ENCODE measurements around the gene SLC2A11.

SLC2A11 gene

GRCh38 chr22:23827351-23827995 is 30.2 kb upstream of the SLC2A11 start:
- no peak overlapping the region for H3K9ac ChIP-seq (ENCODE audit: low read length)
- H4K20me1 ChIP-seq (ENCODE audit: low read depth, low read length), result peaks cover 6% of the 10 kb centered on the region; the same call in 1 of the 2 replicates
- TF ChIP-seq EZH2phosphoT487 (conservative IDR thresholded peaks at IDR 0.05; ENCODE audit: low read length), result no peak
- no peak for TF ChIP-seq CTCF (IDR thresholded peaks at IDR 0.05; ENCODE audit: insufficient read depth, low read length, poor library complexity, severe bottlenecking)
- H3K27ac ChIP-seq (ENCODE audit: low read depth, low read length), result no peak overlapping the region
- H3K4me2 ChIP-seq (ENCODE audit: low read depth, low read length, poor library complexity, severe bottlenecking), result no peak overlapping the region
- H3K36me3 ChIP-seq (ENCODE audit: low read length), result peaks cover 3% of the 10 kb centered on the region; the same call in 1 of the 2 replicates
- no peaks in the 10 kb centered on the region for H3K9me2 ChIP-seq (replicated peaks; ENCODE audit: insufficient read depth, low read length)
- no peak overlapping the region for H3K4me3 ChIP-seq (ENCODE audit: insufficient read depth, low read length, poor library complexity, severe bottlenecking)
- H2AFZ ChIP-seq (ENCODE audit: low read depth, low read length, severe bottlenecking), result no peak overlapping the region
- no peaks in the 10 kb centered on the region for H3K27me3 ChIP-seq (ENCODE audit: low read length)
- 0 out of 2 replicates have a peak, but pooled peaks cover 9% of the 10 kb centered on the region for H3F3A ChIP-seq (ENCODE audit: insufficient read depth)
- no peaks in the 10 kb centered on the region for H3K9me3 ChIP-seq (ENCODE audit: insufficient read depth, low read length)
- peaks cover 40% of the 10 kb centered on the region for H3K79me2 ChIP-seq (ENCODE audit: insufficient read depth, low read length)

- Histone ChIP-seq H4K20me1 (ENCODE audit: low read depth, low read length) (peaks cover 6% of the 10 kb centered on the region; the same call in 1 of the 2 replicates), H3K9me3 (ENCODE audit: insufficient read depth, low read length) (no peaks in the 10 kb centered on the region), H3K4me2 (ENCODE audit: low read depth, low read length, poor library complexity, severe bottlenecking) (no peak overlapping the region), H3K4me3 (ENCODE audit: insufficient read depth, low read length, poor library complexity, severe bottlenecking) (no peak overlapping the region), H2AFZ (ENCODE audit: low read depth, low read length, severe bottlenecking) (no peak overlapping the region), H3K9ac (ENCODE audit: low read length) (no peak overlapping the region), H3K36me3 (ENCODE audit: low read length) (0 out of 2 replicates have a peak, but pooled peaks cover 3% of the 10 kb centered on the region), H3K79me2 (ENCODE audit: insufficient read depth, low read length) (peaks cover 44% of the 10 kb centered on the region), H3F3A (ENCODE audit: insufficient read depth) (0 out of 2 replicates have a peak, but pooled peaks cover 9% of the 10 kb centered on the region), H3K27ac (ENCODE audit: low read depth, low read length) (no peak overlapping the region), H3K9me2 (replicated peaks; ENCODE audit: insufficient read depth, low read length) (no peaks in the 10 kb centered on the region), H3K27me3 (ENCODE audit: low read length) (no peaks in the 10 kb centered on the region)
- TF ChIP-seq CTCF (IDR thresholded peaks at IDR 0.05; ENCODE audit: insufficient read depth, low read length, poor library complexity, severe bottlenecking) (no peak), EZH2phosphoT487 (conservative IDR thresholded peaks at IDR 0.05; ENCODE audit: low read length) (no peak)
These were observed 28.6 kb upstream of the SLC2A11 start for GRCh38 chr22:23828800-23829680.

- H3K4me2 ChIP-seq (ENCODE audit: low read depth, low read length, poor library complexity, severe bottlenecking), result no peak overlapping the region
- TF ChIP-seq EZH2phosphoT487 (conservative IDR thresholded peaks at IDR 0.05; ENCODE audit: low read length) (no peak), CTCF (IDR thresholded peaks at IDR 0.05; ENCODE audit: insufficient read depth, low read length, poor library complexity, severe bottlenecking) (no peak)
These were observed 27.8 kb upstream of the SLC2A11 start for GRCh38 chr22:23829845-23830372.

More at GRCh38 chr22:23829845-23830372, 27.8 kb upstream of the SLC2A11 start:
- Histone ChIP-seq H3K27me3 (ENCODE audit: low read length) (no peaks in the 10 kb centered on the region), H3K79me2 (ENCODE audit: insufficient read depth, low read length) (peaks cover 40% of the 10 kb centered on the region), H3K36me3 (ENCODE audit: low read length) (0 out of 2 replicates have a peak, but pooled peaks cover 3% of the 10 kb centered on the region), H3K9me2 (replicated peaks; ENCODE audit: insufficient read depth, low read length) (no peaks in the 10 kb centered on the region), H2AFZ (ENCODE audit: low read depth, low read length, severe bottlenecking) (no peak overlapping the region), H3K9ac (ENCODE audit: low read length) (no peak overlapping the region), H3F3A (ENCODE audit: insufficient read depth) (0 out of 2 replicates have a peak, but pooled peaks cover 9% of the 10 kb centered on the region), H4K20me1 (ENCODE audit: low read depth, low read length) (peaks cover 6% of the 10 kb centered on the region; the same call in 1 of the 2 replicates), H3K27ac (ENCODE audit: low read depth, low read length) (no peak overlapping the region), H3K9me3 (ENCODE audit: insufficient read depth, low read length) (no peaks in the 10 kb centered on the region), H3K4me3 (ENCODE audit: insufficient read depth, low read length, poor library complexity, severe bottlenecking) (no peak overlapping the region)

Data from SU-DHL-6 (cell line).